Measurements from ENCODE around the gene PKD2L1.

- TF ChIP-seq CTCF (IDR thresholded peaks at IDR 0.05 in 8 of 11, conservative IDR thresholded peaks at IDR 0.05 in 3 of 11), result no peak
- TF ChIP-seq POLR2A (IDR thresholded peaks at IDR 0.05), result no peak
- no peak for TF ChIP-seq POLR2AphosphoS5 (IDR thresholded peaks at IDR 0.05)
Measured at GRCh38 chr10:100289641-100290040, 40.4 kb downstream of the PKD2L1 start.

All from spleen (tissue), 7 donors.